GM12878 (cell line): ENCODE measurements around the gene ABHD1. TPM values are rescaled to one million over a fixed set of nuclear protein-coding genes. Genes with fewer than 3 reads are reported as not detected.

Experiments
- ATAC-seq: fragments of 200-7000 bp; cut with Tn5 transposase; 3 replicates; pipeline ENCODE4 v1.9.1; 2020; ENCODE audit warnings: mild to moderate bottlenecking, moderate library complexity
- BruUV-seq: library from RNA; stranded (reverse); fragments of 400-500 nt; replicated peaks from 2 replicates; lab custom pipeline; 2021; lab: Mats Ljungman, UMichigan
- CTCF ChIA-PET: fragments of 300-600 bp; sonication (Branson Sonifier 250); formaldehyde crosslinking; extraction: SDS; loops from one replicate; lab custom pipeline; 2021; ENCODE audit warnings: inconsistent platforms; lab: Yijun Ruan, JAX
- POLR2A ChIA-PET: fragments of 350-600 bp; formaldehyde crosslinking; extraction: SDS; loops from one replicate; lab custom pipeline; 2021; ENCODE audit warnings: inconsistent platforms; lab: Charles Lee
- RAD21 ChIA-PET: fragments of 300-600 bp; sonication (Branson Sonifier 250); formaldehyde crosslinking; loops from one replicate; lab custom pipeline; 2023; ENCODE audit warnings: antibody characterized with exemption; ENCODE audit not compliant: unreplicated experiment; lab: Charles Lee
- SMC1A ChIA-PET: fragments of 300-600 bp; sonication (Branson Sonifier 250); formaldehyde crosslinking; loops from one replicate; lab custom pipeline; 2023; ENCODE audit not compliant: unreplicated experiment, uncharacterized antibody; lab: Charles Lee
- DNase-seq: peaks from one replicate; pipeline ENCODE4 v3.0.0-alpha.2; 2011; ENCODE audit warnings: low read depth, low spot score
- FAIRE-seq: peaks from 3 replicates; lab custom pipeline; 2011; peaks lifted over from hg19 to GRCh38; lab: Jason Lieb, UNC
- H2AFZ ChIP-seq: 2 replicates; pipeline ENCODE4 v1.6.0; 2011; ENCODE audit warnings: low read depth, low read length, control low read depth; ENCODE audit not compliant: control insufficient read depth
- H3K27ac ChIP-seq: 2 replicates; pipeline ENCODE4 v1.5.1; 2011; ENCODE audit warnings: control low read depth; ENCODE audit not compliant: control insufficient read depth, insufficient read depth
- H3K27me3 ChIP-seq, 2 experiments: replicated peaks in 1 of 2; 2 replicates each; pipeline versions ENCODE4 v1.6.0 to v1.6.1; 2011; ENCODE audit warnings: low read length in 1 of 2; ENCODE audit not compliant: control insufficient read depth in 2 of 2, insufficient read depth in 2 of 2
- H3K36me3 ChIP-seq, 2 experiments: 2 replicates each; pipeline ENCODE4 v1.5.1; 2011; ENCODE audit warnings: low read length in 1 of 2; ENCODE audit not compliant: control insufficient read depth in 2 of 2, insufficient read depth in 2 of 2
- H3K4me1 ChIP-seq: 2 replicates; pipeline ENCODE4 v1.6.1; 2011; ENCODE audit warnings: mild to moderate bottlenecking, low read length, moderate library complexity, mixed read lengths; ENCODE audit not compliant: control insufficient read depth, insufficient read depth
- H3K4me2 ChIP-seq: 2 replicates; pipeline ENCODE4 v1.6.0; 2011; ENCODE audit warnings: control low read depth; ENCODE audit not compliant: control insufficient read depth, insufficient read depth
- H3K4me3 ChIP-seq: fragments of 200-600 bp; sonication (generic); 2 replicates; pipeline ENCODE4 v1.5.1; 2016
- H3K79me2 ChIP-seq: 2 replicates; pipeline ENCODE4 v1.6.0; 2011; ENCODE audit warnings: low read length; ENCODE audit not compliant: control insufficient read depth, insufficient read depth
- H3K9ac ChIP-seq: 2 replicates; pipeline ENCODE4 v1.8.0; 2011; ENCODE audit warnings: low read length, control low read depth, mixed read lengths; ENCODE audit not compliant: control insufficient read depth, insufficient read depth
- H3K9me3 ChIP-seq: replicated peaks from 3 replicates; pipeline ENCODE4 v1.5.1; 2011; ENCODE audit warnings: mild to moderate bottlenecking, low read length; ENCODE audit not compliant: control insufficient read depth, insufficient read depth
- H4K20me1 ChIP-seq: 2 replicates; pipeline ENCODE4 v1.6.0; 2011; ENCODE audit not compliant: control insufficient read depth, insufficient read depth
- CUX1 ChIP-seq: IDR thresholded peaks from 2 replicates; pipeline ENCODE4 v1.6.1; 2012; ENCODE audit warnings: improper control_type of control experiment, low read depth, low read length; ENCODE audit not compliant: insufficient replicate concordance
- DPF2 ChIP-seq: fragments of 450-650 bp; IDR thresholded peaks from 2 replicates; pipeline ENCODE4 v1.6.1; 2017; ENCODE audit warnings: mild to moderate bottlenecking
- IRF3 ChIP-seq: fragments of 450-650 bp; IDR thresholded peaks from 2 replicates; pipeline ENCODE4 v1.6.1; 2014; ENCODE audit warnings: mild to moderate bottlenecking
- JUNB ChIP-seq: IDR thresholded peaks from 2 replicates; pipeline ENCODE4 v1.6.1; 2016; ENCODE audit warnings: antibody characterized with exemption, mild to moderate bottlenecking
- KDM1A ChIP-seq: fragments of 200-600 bp; sonication (generic); IDR thresholded peaks from 2 replicates; pipeline ENCODE4 v1.6.1; 2016; ENCODE audit warnings: borderline replicate concordance
- NFYB ChIP-seq: IDR thresholded peaks from 2 replicates; pipeline ENCODE4 v1.6.1; 2011; ENCODE audit warnings: low read depth, mild to moderate bottlenecking, low read length, improper control_type of control experiment, moderate library complexity; ENCODE audit not compliant: insufficient read depth
- NKRF ChIP-seq: fragments of 450-650 bp; conservative IDR thresholded peaks from 2 replicates; pipeline ENCODE4 v1.6.1; 2017; ENCODE audit warnings: mild to moderate bottlenecking, moderate library complexity
- NR2C1 ChIP-seq: fragments of 450-650 bp; IDR thresholded peaks from 2 replicates; pipeline ENCODE4 v1.6.1; 2017; ENCODE audit warnings: antibody characterized with exemption, mild to moderate bottlenecking, moderate library complexity
- REST ChIP-seq: IDR thresholded peaks from 2 replicates; pipeline ENCODE4 v1.6.1; 2012; ENCODE audit warnings: mild to moderate bottlenecking, low read depth, low read length
- SMAD5 ChIP-seq: IDR thresholded peaks from 2 replicates; pipeline ENCODE4 v1.6.1; 2016; ENCODE audit warnings: antibody characterized with exemption, low read depth
- SPI1 ChIP-seq: IDR thresholded peaks from 2 replicates; pipeline ENCODE4 v1.6.1; 2011; ENCODE audit warnings: low read depth, mild to moderate bottlenecking, low read length, moderate library complexity, borderline replicate concordance; ENCODE audit not compliant: insufficient read depth
- STAT3 ChIP-seq: IDR thresholded peaks from 2 replicates; pipeline ENCODE4 v1.6.1; 2011; ENCODE audit warnings: low read depth, low read length, improper control_type of control experiment
- ZBED1 ChIP-seq: IDR thresholded peaks from 2 replicates; pipeline ENCODE4 v1.6.1; 2016; ENCODE audit warnings: borderline replicate concordance
- WGBS: methylation state at CpG from one replicate; pipeline ENCODE4 v1.1.6; 2016; ENCODE audit warnings: low lambda C conversion rate; ENCODE audit not compliant: insufficient replicate concordance, insufficient coverage; ENCODE audit errors: missing lambda C conversion rate; 5-methylcytosine and 5-hydroxymethylcytosine counted together
- in situ Hi-C: fragments of 300-500 bp; cut with MboI; formaldehyde crosslinking; loops from 9 replicates; pipeline ENCODE4 v1.14.3; 2018; ENCODE audit warnings: mixed read lengths
- intact Hi-C: fragments of 100-400 bp; cut with micrococcal nuclease; formaldehyde crosslinking; loops from one replicate; pipeline ENCODE4 v1.14.2; 2022; ENCODE audit not compliant: unreplicated experiment
- polyA plus RNA-seq, 11 experiments: library from polyadenylated mRNA; depleted of rRNA in 4 of 11; unstranded in 6 of 11; stranded (reverse) in 5 of 11; fragments of >200 nt; fragmentation: Nextera tagmentation in 4 of 11; fragmentation: Illumina TruSeq in 1 of 11; extraction: Ambion mirVana in 4 of 11; extraction: Trizol in 1 of 11; gene quantifications; 1 replicate in 1 of 11; 2 replicates in 10 of 11; pipeline versions ENCODE4 v1.2.1 to v1.2.3, GENCODE V29; 2011 to 2016; ENCODE audit warnings: inconsistent platforms in 2 of 11, missing spikeins in 2 of 11, low read depth in 1 of 11
- total RNA-seq, 4 experiments: library from RNA; depleted of rRNA in 3 of 4; stranded (reverse); fragments of >200 nt in 3 of 4; fragmentation: Illumina TruSeq in 1 of 4; extraction: Trizol in 1 of 4; gene quantifications; 2 replicates each; pipeline versions ENCODE4 v1.2.1 to v1.2.3, GENCODE V29; 2013 to 2021

ABHD1 gene
- total and polyA plus RNA-seq, 10 of the 15 experiments (the other 5 are each of a cell fraction or from before 2014, with no cell fraction given), result 0.04 to 0.35 (median 0.17) TPM; not detected in 2

GRCh38 chr2:27122791-27123190, 824 bp upstream of the ABHD1 start:
- Histone ChIP-seq H4K20me1 (no peaks in the 10 kb centered on the region), H3K9me3 (no peaks in the 10 kb centered on the region), H3K27me3 (peaks cover 7 to 8% of the 10 kb centered on the region in 2 experiments), H2AFZ (no peak overlapping the region), H3K4me1 (peaks cover 5% of the 10 kb centered on the region; the same call in 1 of the 2 replicates), H3K79me2 (no peaks in the 10 kb centered on the region), H3K9ac (no peak overlapping the region), H3K36me3 (no peaks in the 10 kb centered on the region), H3K27ac (no peak overlapping the region), H3K4me3 (no peak overlapping the region), H3K4me2 (no peak overlapping the region)
- POLR2A ChIA-PET, result no interaction called here
- RAD21 ChIA-PET, result interaction anchor here (1.7 kb wide), 1 partner anchor 68 kb away, joined by 4 read pairs; no protein-coding TSS in a partner anchor
- DNase-seq, result no peak
- in situ Hi-C loops (no loop called here), intact Hi-C loops (no loop called here)
- no TSS peak for BruUV-seq
- CTCF ChIA-PET, result interaction anchor here (1.2 kb wide), 1 partner anchor 161 kb away, joined by 3 read pairs; no protein-coding TSS in a partner anchor
- ATAC-seq, result no peak
- WGBS, result 83% methylated on average over 7 of the region's 7 CpGs
- FAIRE-seq, result no peak
- SMC1A ChIA-PET, result interaction anchor here (1.7 kb wide), 1 partner anchor 11 kb away, joined by 7 read pairs; no protein-coding TSS in a partner anchor
- no peak for TF ChIP-seq SPI1
- TF ChIP-seq IRF3, result no peak
- TF ChIP-seq REST, result no peak
- no peak for TF ChIP-seq JUNB
- TF ChIP-seq CUX1, result no peak
- no peak for TF ChIP-seq ZBED1
- TF ChIP-seq KDM1A, result no peak
- no peak for TF ChIP-seq NKRF
- no peak for TF ChIP-seq DPF2
- no peak for TF ChIP-seq NFYB
- no peak for TF ChIP-seq SMAD5
- TF ChIP-seq STAT3, result no peak
- TF ChIP-seq NR2C1, result no peak
